ENCODE data around the gene MAPK14.

Gene MAPK14

DNA sequence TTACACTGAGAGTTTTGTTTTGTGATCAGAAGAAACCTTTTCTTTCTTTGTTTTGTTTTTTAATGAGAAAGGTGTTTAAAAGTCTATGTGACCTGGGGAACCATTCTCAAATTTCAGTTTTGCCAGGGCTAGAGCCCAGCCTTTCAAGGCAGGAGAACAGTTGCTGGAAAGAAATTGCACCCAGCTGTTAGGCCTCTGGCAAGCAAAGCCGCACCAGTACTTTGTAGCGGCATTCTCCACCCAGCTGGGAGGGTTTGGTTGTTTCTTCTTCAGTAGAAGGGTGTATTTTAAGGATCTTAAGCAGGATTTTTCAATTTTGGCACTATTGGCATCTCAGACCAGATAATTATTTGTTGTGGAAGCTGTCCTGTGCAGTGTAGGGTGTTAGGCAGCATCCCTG lies 86.1 kb downstream of the MAPK14 start:
- DNase-seq (no peak), ATAC-seq (no peak)
- Mint-ChIP-seq H3K9me3 (no peaks in the 10 kb centered on the region), H3K4me3 (no peak overlapping the region), H3K27me3 (no peaks in the 10 kb centered on the region), H3K36me3 (ENCODE audit: low read depth) (peaks cover 19% of the 10 kb centered on the region), H3K4me1 (peaks cover 79% of the 10 kb centered on the region), H3K27ac (peak overlapping the region; percentile 60)

DNA sequence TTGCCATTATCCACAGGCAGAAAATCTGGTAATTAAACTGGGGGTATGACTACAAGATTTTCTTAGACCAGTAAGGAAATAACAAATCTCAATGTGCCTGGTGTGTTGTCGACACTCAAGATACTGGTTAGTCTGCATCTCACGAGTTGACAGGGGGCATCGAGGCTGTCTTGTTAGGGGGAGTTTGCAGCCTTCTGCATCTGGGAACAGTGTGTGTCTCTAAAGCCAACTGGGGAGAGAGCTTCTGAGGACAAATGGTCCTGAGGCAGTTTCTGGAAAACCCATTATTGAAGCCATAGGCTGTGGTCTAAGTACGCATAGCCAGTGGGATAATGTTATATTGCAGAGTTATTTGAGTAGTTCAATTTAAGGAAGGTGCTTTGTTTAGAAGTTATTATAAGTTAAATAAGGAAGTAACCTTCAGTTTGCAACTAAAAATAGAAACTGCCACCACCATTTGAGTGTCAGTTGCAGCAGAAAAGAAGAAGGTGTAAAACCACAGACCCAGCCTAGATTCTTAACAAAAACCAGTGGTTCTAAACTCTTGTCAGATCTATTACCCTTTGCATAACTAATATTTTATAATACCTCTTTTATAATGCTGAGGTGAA lies 87.3 kb downstream of the MAPK14 start:
- DNase-seq = no peak
- Mint-ChIP-seq H3K27me3 (no peaks in the 10 kb centered on the region), H3K4me3 (peak overlapping the region; percentile 35), H3K27ac (peak overlapping the region; percentile 80), H3K4me1 (peaks cover 78% of the 10 kb centered on the region), H3K36me3 (ENCODE audit: low read depth) (peaks cover 17% of the 10 kb centered on the region), H3K9me3 (no peaks in the 10 kb centered on the region)
- no peak for ATAC-seq

DNA sequence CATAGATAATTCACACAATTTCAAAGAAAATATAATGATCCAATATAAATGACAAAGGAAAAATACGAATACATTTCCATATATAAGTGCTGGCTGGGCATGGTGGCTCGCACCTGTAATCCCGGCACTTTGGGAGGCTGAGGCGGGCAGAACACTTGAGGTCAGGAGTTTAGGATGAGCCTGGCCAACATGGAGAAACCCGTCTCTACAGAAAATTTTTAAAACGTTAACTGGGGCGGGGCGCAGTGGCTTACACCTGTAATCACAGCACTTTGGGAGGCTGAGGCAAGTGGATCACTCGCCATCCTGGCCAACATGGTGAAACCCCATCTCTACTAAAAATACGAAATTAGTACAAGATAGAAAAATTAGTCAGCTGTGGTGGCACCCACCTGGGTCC lies 87.8 kb downstream of the MAPK14 start:
- H3K36me3 Mint-ChIP-seq (ENCODE audit: low read depth) = peaks cover 17% of the 10 kb centered on the region
- no peak overlapping the region for H3K27ac Mint-ChIP-seq
- H3K9me3 Mint-ChIP-seq = no peaks in the 10 kb centered on the region
- H3K27me3 Mint-ChIP-seq = no peaks in the 10 kb centered on the region
- DNase-seq = no peak
- peak overlapping the region; percentile 35 for H3K4me3 Mint-ChIP-seq
- no peak for ATAC-seq
- peaks cover 78% of the 10 kb centered on the region for H3K4me1 Mint-ChIP-seq

DNA sequence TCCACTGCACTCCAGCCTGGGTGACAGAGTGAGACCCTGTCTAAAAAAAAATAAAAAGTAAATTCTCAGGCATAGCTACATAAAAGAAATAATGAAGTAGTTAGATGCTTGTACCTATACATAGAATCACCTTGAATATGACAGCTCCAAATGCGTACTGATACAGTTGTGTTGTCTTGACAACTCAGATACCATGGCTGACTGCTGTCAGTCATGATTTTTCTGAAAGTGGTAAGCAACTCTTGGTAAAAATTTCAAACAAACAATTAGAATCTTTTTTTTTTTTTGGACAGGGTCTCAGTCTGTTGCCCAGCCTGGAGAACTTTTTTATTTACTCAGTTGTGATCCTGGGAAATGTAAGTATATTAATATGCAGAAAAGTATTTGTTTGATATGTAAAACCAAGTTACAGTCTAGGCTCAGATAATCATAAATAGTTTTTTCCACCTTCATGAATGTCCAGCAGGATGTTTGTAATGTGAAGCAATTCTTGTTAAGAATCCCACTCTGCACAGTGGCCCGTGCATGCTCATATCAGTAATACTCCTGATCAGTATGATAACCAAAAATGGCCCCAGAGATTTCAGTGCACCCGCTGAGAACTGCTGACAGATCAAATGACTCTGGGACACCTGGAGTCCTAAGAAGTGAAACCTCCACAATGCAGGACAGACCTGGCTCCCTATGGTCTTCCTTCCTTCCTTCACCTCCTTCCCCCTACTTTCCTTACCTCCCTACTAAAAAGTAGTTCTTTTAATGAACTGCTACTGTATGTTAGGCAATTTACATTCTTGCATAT lies 88.7 kb downstream of the MAPK14 start:
- H3K4me3 Mint-ChIP-seq = no peak overlapping the region
- ATAC-seq = no peak

DNA sequence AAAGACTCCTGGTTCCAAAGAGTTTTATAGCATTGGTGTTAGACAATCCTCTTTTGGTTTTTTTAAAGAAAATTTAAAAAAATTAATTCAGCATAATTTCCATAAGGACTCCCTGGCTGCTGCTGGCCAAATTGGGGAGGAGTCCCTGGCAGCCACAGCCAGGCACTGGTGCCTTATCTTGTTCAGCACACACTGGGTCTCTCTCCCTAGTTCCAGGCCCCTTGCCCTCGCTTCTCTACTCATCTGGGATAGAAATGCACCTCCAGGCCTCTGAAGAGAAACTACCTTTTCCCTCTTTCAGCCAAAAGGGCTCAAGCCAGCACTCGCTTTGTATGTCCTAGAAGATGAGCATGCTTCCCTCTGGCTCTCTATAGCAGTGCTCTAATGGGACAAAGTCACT lies 89.3 kb downstream of the MAPK14 start:
- Mint-ChIP-seq H3K36me3 (ENCODE audit: low read depth) (peaks cover 14% of the 10 kb centered on the region), H3K27me3 (no peaks in the 10 kb centered on the region), H3K4me1 (peaks cover 91% of the 10 kb centered on the region), H3K4me3 (no peak overlapping the region), H3K27ac (peak overlapping the region; percentile 53), H3K9me3 (no peaks in the 10 kb centered on the region)
- no peak for DNase-seq
- ATAC-seq = no peak

More for the DNA sequence above, 88.7 kb downstream of the MAPK14 start:
- no peak overlapping the region for H3K27ac Mint-ChIP-seq
- peaks cover 17% of the 10 kb centered on the region for H3K36me3 Mint-ChIP-seq (ENCODE audit: low read depth)
- DNase-seq = no peak
- H3K4me1 Mint-ChIP-seq = peaks cover 87% of the 10 kb centered on the region
- no peaks in the 10 kb centered on the region for H3K9me3 Mint-ChIP-seq
- H3K27me3 Mint-ChIP-seq = no peaks in the 10 kb centered on the region

DNA sequence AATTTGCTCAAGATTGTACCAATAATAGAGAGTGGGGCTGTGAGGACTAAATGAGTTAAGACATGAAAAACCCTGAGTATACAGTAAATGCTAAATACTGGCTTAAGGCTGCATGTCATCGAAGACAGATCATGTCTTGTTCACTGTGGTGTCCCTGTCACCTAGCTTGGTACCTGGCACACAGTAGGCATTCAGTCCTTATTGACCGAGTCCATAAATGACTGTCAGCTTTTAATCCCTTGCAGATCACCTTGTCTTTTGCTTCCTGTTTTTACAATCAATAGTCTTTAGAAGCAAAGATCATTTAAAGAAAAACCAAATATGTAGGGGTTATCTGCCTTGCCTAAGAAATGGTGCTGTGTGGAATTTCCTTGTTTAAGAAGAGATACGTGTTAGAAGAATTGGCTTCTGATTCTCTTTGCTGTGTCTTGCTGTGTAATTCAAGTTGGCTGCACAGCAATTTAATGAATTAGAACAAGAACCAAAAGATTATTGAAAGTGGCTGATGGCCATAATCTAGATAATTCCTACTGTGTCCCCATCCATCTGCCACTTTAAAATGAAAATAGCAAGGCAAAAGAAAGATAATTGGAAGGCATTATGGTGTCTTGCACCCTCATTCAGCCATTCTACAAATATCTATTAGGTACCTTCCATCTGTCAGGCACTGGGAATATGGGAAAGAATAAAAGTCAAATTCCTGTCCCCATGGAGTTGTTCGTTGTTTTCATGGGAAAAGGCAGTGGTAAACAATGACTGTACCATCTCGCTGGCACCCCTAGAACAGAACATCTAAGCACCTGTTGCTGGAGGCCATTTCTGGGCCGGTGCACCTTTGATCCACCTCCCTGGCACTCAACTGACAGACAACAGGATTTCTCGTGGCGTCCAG lies 90.3 kb downstream of the MAPK14 start:
- H3K4me3 Mint-ChIP-seq = no peak overlapping the region
- peak overlapping the region; percentile 74 for H3K27ac Mint-ChIP-seq
- H3K36me3 Mint-ChIP-seq (ENCODE audit: low read depth) = peaks cover 9% of the 10 kb centered on the region

DNA sequence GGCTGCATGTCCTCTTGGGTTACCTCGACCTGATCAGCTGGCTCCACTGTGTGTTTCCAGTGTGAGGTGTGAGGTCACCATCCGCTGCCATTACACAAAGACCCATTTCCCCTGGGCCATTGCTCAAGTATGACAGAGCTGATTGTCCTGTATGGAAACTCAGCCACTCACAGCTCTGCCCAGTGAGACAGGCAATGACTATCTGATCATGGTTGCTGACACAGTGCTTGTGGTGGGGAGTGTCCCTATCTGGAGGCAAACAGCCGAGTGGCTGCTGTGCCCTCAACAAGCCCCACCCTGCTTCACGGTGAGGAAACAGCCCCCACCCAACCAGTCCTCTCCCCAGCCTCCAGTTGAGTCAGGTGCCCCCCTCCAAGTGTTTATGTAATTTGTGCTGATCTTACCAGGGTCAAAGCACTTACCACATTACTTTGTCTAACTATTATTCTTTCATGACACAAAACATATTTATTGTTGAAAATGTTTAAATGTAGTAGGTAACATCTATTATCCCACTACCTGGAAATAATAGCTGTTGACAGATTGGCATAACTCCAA lies 91.0 kb downstream of the MAPK14 start:
- H3K36me3 Mint-ChIP-seq (ENCODE audit: low read depth) = peaks cover 9% of the 10 kb centered on the region
- H3K4me3 Mint-ChIP-seq = no peak overlapping the region
- DNase-seq (peak; percentile 67), ATAC-seq (peak; percentile 80)
- H3K9me3 Mint-ChIP-seq = no peaks in the 10 kb centered on the region
- H3K27me3 Mint-ChIP-seq = no peaks in the 10 kb centered on the region
- peaks cover 97% of the 10 kb centered on the region for H3K4me1 Mint-ChIP-seq
- peak overlapping the region; percentile 74 for H3K27ac Mint-ChIP-seq

More for the DNA sequence above, 90.3 kb downstream of the MAPK14 start:
- Mint-ChIP-seq H3K27me3 (no peaks in the 10 kb centered on the region), H3K4me1 (peaks cover 96% of the 10 kb centered on the region), H3K9me3 (no peaks in the 10 kb centered on the region)
- ATAC-seq = no peak
- no peak for DNase-seq

DNA sequence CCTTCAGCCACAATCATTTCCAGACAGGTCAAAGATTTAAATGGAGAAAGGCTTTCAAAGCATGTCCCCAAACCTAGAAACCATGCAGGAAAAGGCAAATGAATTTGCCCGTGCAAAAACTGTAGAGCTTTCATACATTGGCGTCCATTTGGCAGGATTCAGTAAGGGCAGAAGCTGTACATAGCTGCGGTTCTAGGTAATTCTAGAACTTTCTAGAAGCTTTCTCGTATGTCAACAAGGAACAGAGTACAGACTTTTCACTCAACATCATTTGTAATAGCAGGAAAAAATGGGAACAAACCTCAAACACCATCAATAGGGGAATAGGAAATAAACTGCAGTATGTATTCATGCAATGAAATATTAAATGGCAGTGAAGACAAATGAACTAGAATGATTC lies 91.6 kb downstream of the MAPK14 start:
- Mint-ChIP-seq H3K4me1 (peaks cover 96% of the 10 kb centered on the region), H3K27me3 (no peaks in the 10 kb centered on the region), H3K27ac (peak overlapping the region; percentile 69), H3K4me3 (no peak overlapping the region), H3K36me3 (ENCODE audit: low read depth) (peaks cover 7% of the 10 kb centered on the region), H3K9me3 (no peaks in the 10 kb centered on the region)
- no peak for DNase-seq
- ATAC-seq = no peak

DNA sequence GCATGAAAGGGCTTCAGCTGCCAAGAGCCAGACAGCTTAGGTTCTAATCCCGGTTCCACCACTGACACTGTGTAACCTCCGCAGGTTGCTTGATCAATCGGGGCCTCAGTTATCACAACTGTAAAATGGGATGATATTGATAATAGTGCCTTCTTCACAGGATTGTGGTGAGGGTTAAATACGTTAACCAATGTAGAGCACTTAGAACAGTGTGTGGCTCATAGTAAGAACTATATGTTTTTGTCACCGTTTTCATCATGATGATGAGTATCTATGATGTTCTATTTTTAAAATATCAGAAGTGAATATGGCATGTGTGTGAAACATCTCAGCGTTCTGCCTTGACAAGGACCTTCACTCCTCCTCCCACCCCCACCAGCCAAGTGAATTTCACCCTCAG lies 92.4 kb downstream of the MAPK14 start:
- no peaks in the 10 kb centered on the region for H3K9me3 Mint-ChIP-seq
- peaks cover 7% of the 10 kb centered on the region for H3K36me3 Mint-ChIP-seq (ENCODE audit: low read depth)
- peak; percentile 2 for ATAC-seq
- H3K4me1 Mint-ChIP-seq = peaks cover 91% of the 10 kb centered on the region
- no peaks in the 10 kb centered on the region for H3K27me3 Mint-ChIP-seq
- DNase-seq = no peak
- peak overlapping the region; percentile 94 for H3K27ac Mint-ChIP-seq
- H3K4me3 Mint-ChIP-seq = peak overlapping the region; percentile 74

DNA sequence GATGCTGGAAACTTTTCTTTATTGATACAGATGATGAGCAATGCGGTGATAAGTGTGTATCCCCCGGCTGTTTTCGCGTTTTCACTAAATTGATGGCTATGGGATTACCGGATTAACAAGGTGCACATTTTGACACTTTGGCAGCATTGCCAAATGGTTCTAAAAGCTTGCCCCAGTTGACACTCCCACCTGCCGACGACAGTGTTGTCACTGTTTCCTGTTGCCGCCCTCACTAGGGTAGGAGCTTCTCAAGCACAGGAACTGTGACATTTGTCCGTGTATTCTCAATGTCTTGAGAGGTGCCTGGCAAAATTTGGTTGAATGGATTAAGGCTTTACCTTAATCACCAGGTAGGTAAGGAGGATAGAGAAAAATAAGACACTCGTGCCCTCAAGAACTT lies 92.9 kb downstream of the MAPK14 start:
- Mint-ChIP-seq H3K4me1 (peaks cover 88% of the 10 kb centered on the region), H3K27ac (peak overlapping the region; percentile 94), H3K9me3 (no peaks in the 10 kb centered on the region), H3K36me3 (ENCODE audit: low read depth) (peaks cover 7% of the 10 kb centered on the region), H3K4me3 (peak overlapping the region; percentile 74), H3K27me3 (no peaks in the 10 kb centered on the region)
- ATAC-seq (peak; percentile 58), DNase-seq (peak; percentile 75)

DNA sequence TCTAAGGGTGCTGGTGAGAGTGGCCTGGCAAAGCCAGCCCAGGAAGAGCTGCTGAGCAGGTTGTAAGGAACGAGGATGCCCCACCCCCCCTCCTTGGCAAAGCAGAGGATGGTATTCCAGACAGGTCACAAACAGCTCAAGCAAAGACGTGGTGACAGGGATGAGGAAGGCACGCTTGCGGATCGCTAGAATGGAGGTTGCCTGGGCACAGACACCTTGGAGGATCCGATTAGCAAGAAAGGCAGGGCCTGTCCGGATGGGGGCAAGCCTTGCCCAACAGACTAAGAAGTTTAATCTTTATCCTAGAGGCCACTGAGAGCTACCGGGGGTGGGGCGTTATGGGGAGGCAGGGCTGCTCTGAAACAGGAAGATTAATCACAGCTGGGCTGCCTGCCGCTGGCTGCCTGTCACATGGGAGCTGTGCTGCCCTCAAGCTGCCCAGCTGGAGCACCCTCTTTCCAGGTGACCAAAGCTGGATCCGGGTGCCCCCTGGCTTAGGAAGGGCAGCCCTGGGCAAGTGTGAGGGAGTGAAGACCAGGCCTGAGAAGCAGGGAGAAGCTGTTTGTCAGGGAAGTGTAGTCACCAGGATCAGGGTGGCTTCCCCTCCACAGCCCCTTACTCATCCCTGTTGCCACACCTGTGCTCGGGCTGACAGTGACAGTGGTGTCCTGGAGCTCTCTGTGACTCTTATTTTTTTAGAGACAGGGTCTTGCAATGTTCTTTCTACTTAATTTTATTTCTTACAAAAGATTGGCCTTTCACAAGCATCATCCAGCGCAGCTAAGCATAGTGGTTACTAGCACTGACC lies 93.6 kb downstream of the MAPK14 start:
- DNase-seq = peak; percentile 67
- Mint-ChIP-seq H3K9me3 (no peaks in the 10 kb centered on the region), H3K27me3 (no peaks in the 10 kb centered on the region), H3K4me1 (peaks cover 88% of the 10 kb centered on the region), H3K4me3 (peak overlapping the region; percentile 74), H3K27ac (peak overlapping the region; percentile 94), H3K36me3 (ENCODE audit: low read depth) (peaks cover 5% of the 10 kb centered on the region)
- peak; percentile 37 for ATAC-seq

DNA sequence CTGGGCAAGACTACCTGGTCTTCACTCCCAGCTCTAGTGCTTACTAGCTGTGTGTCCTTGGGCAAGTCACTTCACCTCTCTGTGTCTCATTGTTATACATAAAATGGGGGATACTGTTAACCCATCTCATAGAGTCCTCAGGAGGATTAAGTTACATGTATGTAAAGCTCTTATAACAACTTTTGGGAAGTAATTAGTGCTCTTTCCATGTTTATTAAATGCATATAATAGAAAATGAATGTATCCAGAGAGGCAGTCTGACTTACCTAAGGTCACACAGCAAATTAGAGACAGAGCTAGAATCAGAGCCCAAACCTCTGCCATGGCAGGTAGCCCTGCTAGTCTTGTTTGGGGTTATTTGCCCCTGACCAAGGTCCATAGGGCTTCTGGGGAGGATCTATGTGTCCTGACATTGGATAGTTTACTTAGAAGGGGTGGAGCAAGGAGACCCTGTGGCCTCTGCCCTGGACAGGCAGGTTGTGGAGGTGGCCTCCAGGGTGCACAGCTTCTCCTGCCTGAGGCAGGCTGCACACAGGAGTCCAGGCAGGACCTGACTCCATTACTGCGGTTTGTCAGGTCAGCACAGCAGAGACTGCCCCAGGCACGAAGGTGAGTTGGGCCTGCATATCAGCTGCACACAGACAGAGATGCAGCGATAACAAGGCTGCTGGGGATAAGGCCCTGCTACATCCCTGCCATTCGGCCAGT lies 94.3 kb downstream of the MAPK14 start:
- Mint-ChIP-seq H3K4me3 (peak overlapping the region; percentile 37), H3K27ac (peak overlapping the region; percentile 94), H3K27me3 (no peaks in the 10 kb centered on the region), H3K9me3 (no peaks in the 10 kb centered on the region), H3K4me1 (peaks cover 89% of the 10 kb centered on the region), H3K36me3 (ENCODE audit: low read depth) (no peaks in the 10 kb centered on the region)
- DNase-seq (peak; percentile 3), ATAC-seq (no peak)

DNA sequence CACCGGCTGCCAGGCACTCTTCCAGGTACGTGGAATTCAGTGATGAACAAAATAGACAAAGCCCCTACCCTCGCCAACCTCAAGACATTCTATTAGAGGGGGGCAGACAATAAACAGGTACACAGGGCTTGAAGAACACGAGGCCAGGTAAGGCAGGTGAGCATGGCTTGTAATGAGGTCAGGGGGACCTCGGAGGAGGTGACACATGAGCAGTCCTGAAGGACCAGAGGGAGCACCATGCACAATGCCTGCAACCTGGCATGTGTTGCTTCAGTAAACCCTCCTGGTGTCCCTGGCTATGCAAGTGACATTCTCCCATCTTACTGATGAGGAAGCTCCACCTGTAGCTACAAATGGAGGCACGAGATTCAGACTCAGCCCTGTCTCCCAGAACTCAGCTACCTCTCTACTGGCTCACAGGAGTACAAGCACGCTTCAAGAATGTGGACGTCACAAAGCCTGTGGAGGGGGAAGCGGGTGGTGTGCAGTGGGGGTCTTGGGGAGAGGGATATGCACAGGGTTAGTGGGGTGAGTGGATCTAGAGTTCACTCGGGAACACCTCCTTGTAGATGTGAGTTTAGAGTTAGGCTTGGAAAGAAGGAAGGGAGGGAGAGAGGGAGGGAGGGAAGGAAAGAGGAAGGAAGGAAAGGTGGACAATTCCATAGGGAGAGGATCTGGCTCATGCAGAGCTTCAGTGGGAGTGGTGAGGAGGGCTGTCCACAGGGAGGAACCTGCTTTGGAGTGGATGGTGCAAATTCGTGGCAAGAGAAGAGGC lies 95.1 kb downstream of the MAPK14 start:
- Mint-ChIP-seq H3K27ac (peak overlapping the region; percentile 26), H3K4me3 (no peak overlapping the region)

More for the DNA sequence above, 95.1 kb downstream of the MAPK14 start:
- DNase-seq (no peak), ATAC-seq (no peak)
- H3K27me3 Mint-ChIP-seq = no peaks in the 10 kb centered on the region
- no peaks in the 10 kb centered on the region for H3K9me3 Mint-ChIP-seq
- H3K4me1 Mint-ChIP-seq = peaks cover 89% of the 10 kb centered on the region
- H3K36me3 Mint-ChIP-seq (ENCODE audit: low read depth) = no peaks in the 10 kb centered on the region

All from activated naive CD8-positive, alpha-beta T cell treated with anti-CD3 and anti-CD28 coated beads, Interleukin-2, amount 50 U/mL, for 24 hours (primary cell).